Measurements from ENCODE around the gene GLRA3.

DNA sequence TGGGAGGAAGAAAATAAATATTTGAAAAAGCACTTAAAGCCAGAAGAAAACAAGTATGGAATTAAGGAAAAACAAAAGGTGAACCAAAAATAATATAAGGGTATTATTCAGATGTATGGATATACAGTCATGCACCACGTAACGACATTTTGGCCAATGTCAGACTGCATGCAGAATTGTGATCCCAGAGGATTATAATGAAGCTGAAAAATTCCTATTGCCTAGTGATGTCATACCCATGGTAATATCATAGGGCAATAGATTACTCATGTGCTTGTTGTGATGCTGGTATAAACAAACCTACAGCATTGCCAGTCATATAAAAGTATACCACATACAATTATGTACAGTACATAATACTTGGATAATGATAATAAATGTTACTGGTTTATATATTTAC, 20.9 kb downstream of the GLRA3 start:
- TF ChIP-seq, protein P1, sequence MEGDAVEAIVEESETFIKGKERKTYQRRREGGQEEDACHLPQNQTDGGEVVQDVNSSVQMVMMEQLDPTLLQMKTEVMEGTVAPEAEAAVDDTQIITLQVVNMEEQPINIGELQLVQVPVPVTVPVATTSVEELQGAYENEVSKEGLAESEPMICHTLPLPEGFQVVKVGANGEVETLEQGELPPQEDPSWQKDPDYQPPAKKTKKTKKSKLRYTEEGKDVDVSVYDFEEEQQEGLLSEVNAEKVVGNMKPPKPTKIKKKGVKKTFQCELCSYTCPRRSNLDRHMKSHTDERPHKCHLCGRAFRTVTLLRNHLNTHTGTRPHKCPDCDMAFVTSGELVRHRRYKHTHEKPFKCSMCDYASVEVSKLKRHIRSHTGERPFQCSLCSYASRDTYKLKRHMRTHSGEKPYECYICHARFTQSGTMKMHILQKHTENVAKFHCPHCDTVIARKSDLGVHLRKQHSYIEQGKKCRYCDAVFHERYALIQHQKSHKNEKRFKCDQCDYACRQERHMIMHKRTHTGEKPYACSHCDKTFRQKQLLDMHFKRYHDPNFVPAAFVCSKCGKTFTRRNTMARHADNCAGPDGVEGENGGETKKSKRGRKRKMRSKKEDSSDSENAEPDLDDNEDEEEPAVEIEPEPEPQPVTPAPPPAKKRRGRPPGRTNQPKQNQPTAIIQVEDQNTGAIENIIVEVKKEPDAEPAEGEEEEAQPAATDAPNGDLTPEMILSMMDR (IDR thresholded peaks at IDR 0.05), result no peak
- TF ChIP-seq POLR2A (IDR thresholded peaks at IDR 0.05), result no peak

Data from tibial nerve (tissue), 3 donors.